NCI-H2196 (cell line): ENCODE results near the gene SEL1L3.

Experiments
- DNase-seq: peaks from one replicate; lab custom pipeline; 2025; ENCODE audit not compliant: unreplicated experiment; lab: John Stamatoyannopoulos, UW

SEL1L3 gene

GRCh38 chr4:25857403-25857802 lies 5.4 kb downstream of the SEL1L3 start:
- DNase-seq = no peak

DNA sequence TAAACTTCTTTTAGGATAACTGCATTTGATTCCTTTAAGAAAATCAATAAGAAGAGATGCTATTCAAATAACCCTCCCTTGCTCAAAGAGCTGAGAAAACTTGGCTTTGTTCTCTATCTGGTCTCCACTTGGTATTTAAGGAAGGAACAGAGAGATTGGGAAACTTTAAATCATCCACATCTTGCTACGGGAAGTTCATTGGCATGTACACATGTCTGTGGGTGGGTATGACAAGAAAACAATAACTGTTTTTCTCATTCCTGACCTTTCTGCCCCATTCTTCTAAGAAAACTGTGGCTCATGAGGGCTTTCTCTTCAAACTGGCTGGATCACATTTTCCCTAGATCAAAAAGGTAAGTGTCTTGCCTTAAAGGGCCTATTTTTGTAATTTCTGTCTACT lies 6.0 kb downstream of the SEL1L3 start:
- no peak for DNase-seq

DNA sequence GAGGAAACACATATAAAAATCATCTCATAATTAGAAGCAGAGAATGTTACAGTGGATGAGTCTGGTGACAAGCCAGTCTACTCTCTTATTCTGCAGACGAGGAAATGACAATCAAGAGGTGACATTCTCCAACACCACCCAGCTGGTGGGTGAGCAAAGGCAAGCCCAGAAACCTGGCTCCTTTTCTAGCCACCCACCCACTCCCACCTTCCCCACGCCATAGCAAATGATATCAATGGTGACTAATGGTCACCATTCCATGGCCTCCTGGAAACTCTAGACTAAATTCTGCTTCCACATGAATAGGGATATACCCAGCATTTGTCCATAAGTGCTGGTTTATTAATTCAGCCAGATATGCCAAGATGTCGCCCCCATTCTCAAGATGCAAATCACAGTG lies 10.7 kb downstream of the SEL1L3 start:
- DNase-seq = no peak

DNA sequence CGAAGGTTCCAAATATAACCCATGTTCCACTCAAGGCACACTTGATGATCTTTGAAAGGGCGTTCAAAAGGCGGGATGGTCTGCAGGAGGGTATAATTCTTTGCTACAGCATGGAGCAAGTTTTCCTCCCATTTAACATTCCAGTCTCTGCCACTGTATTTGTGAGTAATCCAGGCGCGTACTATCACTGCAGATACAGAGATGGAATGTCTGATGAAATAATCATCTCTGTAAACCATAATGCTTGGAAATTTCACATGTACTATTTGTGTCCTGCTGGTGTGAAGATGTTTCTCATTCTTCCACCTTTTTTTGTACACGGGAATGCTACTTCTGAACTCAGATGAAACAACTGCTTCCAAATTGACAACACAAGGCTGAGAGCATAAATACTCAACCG lies 15.5 kb downstream of the SEL1L3 start:
- no peak for DNase-seq

- no peak for DNase-seq
Measured at GRCh38 chr4:25845841-25846653, 16.7 kb downstream of the SEL1L3 start.

DNA sequence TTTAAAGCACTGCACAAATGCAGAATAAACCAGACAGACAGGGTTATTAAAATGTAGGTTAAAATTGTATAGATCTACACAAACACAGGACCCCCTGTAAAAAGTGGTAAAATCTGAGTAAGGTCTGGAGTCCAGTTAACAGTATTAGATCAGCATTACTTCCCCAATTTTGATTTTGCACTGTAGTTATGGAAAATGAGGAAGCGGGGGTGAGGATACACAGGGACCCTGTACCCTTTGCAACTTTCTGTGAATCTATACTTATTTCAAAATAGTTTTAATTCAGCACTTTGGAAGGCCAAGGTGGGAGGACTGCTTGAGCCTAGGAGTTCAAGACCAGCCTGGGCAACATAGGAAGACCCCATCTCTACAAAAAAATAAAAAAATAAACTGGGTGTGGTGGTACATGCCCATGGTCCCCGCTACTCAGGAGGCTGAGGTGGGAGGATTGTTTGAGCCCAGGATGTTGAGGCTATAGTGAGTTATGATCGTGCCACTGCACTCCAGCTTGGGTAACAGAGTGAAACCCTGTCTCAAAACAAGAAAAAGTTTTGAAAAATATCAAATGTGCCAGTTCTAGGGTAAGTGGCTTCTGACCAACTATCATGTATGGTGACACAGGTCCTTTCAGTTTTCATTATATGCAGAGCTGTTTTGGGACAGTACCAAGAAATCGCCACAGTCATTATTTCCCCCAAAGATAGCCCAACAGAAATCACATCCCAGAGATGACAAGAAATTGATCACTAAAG lies 17.7 kb downstream of the SEL1L3 start:
- no peak for DNase-seq

DNA sequence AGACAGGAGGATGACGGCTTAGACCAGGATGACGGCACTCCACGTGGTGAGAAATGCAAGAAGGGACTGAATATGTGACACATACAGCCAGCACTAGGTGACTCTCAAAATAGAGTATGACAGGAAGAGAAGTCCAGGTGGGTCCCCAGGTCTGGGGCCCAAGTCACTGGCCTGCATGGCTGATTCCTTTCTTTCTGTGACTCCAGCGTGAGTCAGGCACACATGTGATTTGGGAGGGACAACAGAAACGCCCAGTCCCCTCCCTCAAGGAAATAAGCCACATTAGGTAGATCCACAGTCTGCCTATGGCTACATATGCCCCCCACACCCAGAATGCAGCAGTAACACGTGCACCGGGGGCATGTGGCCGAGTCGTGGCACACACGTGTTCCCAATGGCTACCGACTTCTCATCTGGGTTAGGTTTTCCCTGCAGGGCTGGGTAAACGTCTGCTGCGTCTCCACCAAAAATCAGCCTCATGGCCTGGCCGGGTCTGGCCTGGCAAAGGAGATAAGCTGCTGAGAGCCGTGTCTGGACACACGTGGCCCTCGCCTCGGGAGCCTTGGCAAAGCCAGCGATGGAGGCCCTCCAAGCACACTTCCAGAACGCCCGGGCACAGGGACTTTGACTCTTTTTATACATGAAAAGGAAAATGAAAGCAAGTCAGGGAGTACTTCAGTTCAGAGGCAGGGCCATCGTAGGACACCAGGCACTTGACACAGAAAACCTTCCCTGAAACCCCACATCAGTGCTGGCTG lies 19.3 kb downstream of the SEL1L3 start:
- no peak for DNase-seq

DNA sequence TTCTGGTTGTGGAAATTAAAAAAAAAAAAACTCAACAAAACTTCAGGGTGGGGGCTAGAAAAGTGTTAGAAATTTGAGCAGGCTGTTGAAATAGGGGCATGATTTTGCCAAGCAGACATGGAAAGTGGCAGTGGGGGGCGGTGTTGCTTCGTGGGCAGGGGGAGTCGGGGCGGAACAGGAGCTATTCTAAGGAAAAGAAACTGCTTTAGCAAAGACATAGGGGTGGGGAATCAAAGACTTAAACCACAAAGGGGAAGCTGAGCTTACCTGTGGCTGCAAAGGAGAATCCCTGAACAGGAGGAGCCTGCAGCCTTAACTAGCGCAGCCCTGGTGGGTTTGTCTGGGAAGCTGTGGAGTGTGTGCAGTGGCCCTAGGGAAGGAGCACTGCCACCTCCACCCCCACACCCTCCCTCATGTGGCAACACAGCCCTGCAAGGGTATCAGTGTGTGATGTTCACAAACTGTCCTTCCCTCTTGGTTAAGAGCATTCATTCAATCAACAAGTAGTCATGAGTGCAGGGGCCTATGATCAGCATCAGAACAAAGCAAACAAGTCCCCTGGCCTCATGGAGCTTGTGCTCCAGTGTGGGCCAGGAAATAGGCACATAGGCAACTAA lies 20.5 kb downstream of the SEL1L3 start:
- no peak for DNase-seq

GRCh38 chr4:25839687-25840086 lies 23.1 kb downstream of the SEL1L3 start:
- DNase-seq = no peak

- DNase-seq = no peak
Measured at GRCh38 chr4:25839233-25839632, 23.6 kb downstream of the SEL1L3 start.

- no peak for DNase-seq
Measured at GRCh38 chr4:25838526-25838925, 24.3 kb downstream of the SEL1L3 start.

DNA sequence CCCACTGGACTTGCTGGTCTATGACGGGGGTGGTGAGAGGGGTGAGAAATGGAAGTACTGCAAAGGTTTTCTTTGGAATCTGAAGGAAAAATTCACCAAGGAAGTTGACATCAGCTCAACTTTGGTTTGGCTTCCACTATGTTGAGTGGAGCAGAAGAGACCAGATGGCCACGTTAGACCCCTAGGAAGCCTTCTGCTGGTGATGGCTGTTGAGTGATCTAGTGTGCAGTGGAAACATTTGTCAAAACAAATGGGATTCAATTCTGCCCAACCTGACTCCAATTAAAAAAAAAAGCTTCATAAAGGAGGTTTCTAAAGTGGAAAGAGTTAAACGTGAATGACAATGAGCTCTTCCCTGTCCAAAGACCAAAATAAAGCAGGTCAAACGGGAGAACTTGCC lies 25.7 kb downstream of the SEL1L3 start:
- no peak for DNase-seq

- no peak for DNase-seq
Measured at GRCh38 chr4:25835384-25835783, 27.4 kb downstream of the SEL1L3 start.

GRCh38 chr4:25834411-25835107 lies 28.2 kb downstream of the SEL1L3 start:
- no peak for DNase-seq

DNA sequence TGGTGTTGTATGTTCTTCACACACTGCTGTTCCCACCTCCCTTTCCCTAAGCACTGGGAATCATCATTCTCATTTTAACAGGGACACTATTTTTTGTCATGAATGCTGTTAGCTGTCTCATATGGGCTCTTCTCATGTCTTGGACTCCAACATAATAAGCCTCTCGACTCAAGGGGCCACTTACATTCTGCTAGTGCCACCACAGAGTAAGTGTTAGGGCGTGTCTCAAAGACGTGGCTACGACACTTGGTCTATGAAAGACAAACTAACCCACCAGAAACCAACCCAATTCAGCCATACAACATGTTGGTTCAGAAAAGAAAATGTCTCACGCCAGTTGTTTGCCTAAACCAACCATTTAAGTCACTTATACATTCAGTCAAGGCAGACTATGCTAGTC lies 32.2 kb downstream of the SEL1L3 start:
- DNase-seq = no peak

DNA sequence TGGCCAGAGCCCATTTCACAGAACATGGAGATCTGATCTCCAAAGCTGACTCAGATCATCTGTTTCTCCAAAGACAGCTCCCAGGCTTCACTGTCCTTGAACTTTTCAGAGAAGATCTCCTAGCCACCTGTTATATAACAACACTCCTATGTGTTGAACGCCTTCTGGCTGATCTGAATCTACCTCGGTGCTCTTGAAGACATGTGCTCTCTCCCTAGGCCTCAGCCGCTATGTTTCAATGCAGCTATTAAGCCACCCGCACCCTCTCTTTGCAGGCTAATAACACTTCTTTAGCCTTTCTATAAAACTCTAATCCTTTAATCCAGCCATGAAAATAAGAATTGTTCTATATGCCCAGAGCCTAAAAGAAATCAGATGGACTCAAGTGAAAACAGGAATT lies 34.9 kb downstream of the SEL1L3 start:
- DNase-seq = no peak

DNA sequence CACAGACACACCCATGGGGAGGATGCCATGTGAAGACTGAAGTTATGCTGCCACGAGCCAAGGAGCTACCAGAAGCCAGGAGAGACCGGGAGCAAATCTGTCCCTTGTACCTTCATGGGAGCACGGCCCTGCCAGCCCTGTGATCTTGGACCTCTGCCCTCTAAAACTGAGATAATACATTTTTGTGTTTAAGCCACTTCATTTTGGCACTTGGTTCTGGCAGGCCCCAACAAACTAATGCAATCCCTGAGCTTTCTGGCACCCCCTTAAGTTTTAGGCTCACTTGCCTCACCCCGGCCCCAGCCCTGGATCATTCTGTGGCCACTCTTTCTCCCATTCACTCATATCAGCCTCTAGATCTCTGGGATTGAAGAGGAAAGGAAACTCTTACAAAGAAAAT lies 35.4 kb downstream of the SEL1L3 start:
- DNase-seq = no peak

GRCh38 chr4:25826074-25826752 lies 36.6 kb downstream of the SEL1L3 start:
- DNase-seq = no peak

DNA sequence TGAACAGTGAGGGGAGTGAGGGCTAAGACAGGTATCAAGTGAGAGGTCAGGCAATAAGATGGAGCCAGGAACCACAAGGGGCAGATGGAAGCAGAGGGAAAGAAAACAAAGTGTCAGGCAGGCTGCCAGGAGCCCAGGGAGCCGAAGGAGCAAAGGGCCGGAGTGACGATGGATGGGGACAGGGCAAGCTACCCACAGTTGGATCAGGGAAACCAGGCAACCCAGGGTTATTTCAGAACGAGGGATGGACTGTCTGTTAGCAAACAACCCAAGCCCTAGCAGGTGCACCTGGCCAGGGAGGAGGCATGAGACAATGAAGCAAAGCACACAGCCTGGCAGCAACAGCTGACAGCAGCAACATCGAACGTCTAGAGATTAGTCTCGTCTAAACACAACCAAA lies 39.2 kb downstream of the SEL1L3 start:
- no peak for DNase-seq

DNA sequence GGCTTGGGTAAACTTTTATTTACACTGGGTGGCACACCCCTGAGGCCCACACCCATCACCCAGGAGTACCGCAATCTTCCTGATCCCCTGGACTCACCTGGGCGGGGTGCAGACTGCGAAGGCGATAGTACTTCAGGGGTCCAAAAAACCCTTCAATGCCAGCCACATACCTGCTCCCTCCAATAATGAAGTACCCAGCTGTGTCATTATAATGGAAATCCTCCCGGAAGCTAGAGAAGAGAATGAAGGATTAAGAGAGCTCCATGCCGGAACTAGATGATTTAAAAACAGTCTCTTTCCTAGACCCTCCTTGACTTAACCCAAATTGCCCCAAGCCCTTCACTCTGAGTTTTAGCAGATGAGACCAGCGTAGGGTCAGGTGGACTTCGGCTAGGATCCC lies 40.9 kb downstream of the SEL1L3 start:
- DNase-seq = no peak
